K562 (cell line): ENCODE data around the gene TMEM139.

Experiments
- ATF3 ChIP-seq, 2 experiments: fragments of 450-650 bp in 1 of 2; sonication (generic) in 1 of 2; formaldehyde crosslinking in 1 of 2; IDR thresholded peaks in 1 of 2; conservative IDR thresholded peaks in 1 of 2; 2 replicates each; pipeline versions ENCODE4 v1.6.1 to v1.8.1; 2016 to 2023; ENCODE audit warnings: mild to moderate bottlenecking in 2 of 2, moderate library complexity in 2 of 2, inconsistent platforms in 1 of 2, missing genetic modification reagents in 1 of 2
- CTCF ChIP-seq, 3 experiments: IDR thresholded peaks in 2 of 3; conservative IDR thresholded peaks in 1 of 3; 2 replicates each; pipeline ENCODE4 v1.5.1; 2011 to 2012; ENCODE audit warnings: low read length in 3 of 3, mild to moderate bottlenecking in 3 of 3, control low read depth in 2 of 3, improper control_type of control experiment in 1 of 3, inconsistent platforms in 1 of 3, low read depth in 1 of 3, mixed read lengths in 1 of 3, moderate library complexity in 1 of 3; ENCODE audit not compliant: insufficient read depth in 2 of 3
- POLR2G ChIP-seq: fragments of 200-400 bp; formaldehyde crosslinking; IDR thresholded peaks from 2 replicates; pipeline ENCODE4 v1.6.1; 2017; ENCODE audit warnings: low read depth, mild to moderate bottlenecking, antibody characterized with exemption, low read length, moderate library complexity
- ZFX ChIP-seq: sonication (generic); formaldehyde crosslinking; IDR thresholded peaks from 2 replicates; pipeline ENCODE4 v1.8.0; 2022; ENCODE audit warnings: mild to moderate bottlenecking, missing genetic modification reagents, moderate library complexity
- ZNF766 ChIP-seq: fragments of 200-800 bp; sonication (Bioruptor generic); conservative IDR thresholded peaks from 2 replicates; pipeline ENCODE4 v1.6.1; 2016; ENCODE audit warnings: missing genetic modification characterization, missing compliant biosample characterization

- TF ChIP-seq CTCF (IDR thresholded peaks at IDR 0.05 in 2 of 3, conservative IDR thresholded peaks at IDR 0.05 in 1 of 3; ENCODE audit: insufficient read depth in 2 of 3, low read depth in 1 of 3, low read length in 3 of 3): peak; percentile 42 to 57 (median 47)
- TF ChIP-seq POLR2G: no peak
- TF ChIP-seq ZFX (CRISPR knock-in tag): no peak
- no peak for TF ChIP-seq ATF3 (IDR thresholded peaks at IDR 0.05)
- TF ChIP-seq ATF3 (CRISPR knock-in tag; conservative IDR thresholded peaks at IDR 0.05): no peak
- TF ChIP-seq ZNF766 (CRISPR knock-in tag): no peak
These were observed 44.9 kb downstream of the TMEM139 start for GRCh38 chr7:143329471-143330170.
